DMS153 treated with DMSO at 0.1 percent for 48 hours (cell line): ENCODE data around the gene COL18A1.
A peak's percentile ranks its signal among the peaks of the same experiment; 100 is the strongest.
"Not testable (repeated sequence)": the region's sequence is repeated elsewhere in the genome, so short reads cannot be mapped to it uniquely, and the experiment has no call there.

Experiments
- DNase-seq: peaks from one replicate; lab custom pipeline; 2025; ENCODE audit not compliant: unreplicated experiment; lab: John Stamatoyannopoulos, UW

Gene COL18A1

GRCh38 chr21:45555557-45556301 lies 150.8 kb downstream of the COL18A1 start:
- peak; percentile 22 for DNase-seq

- DNase-seq = no peak
Measured at GRCh38 chr21:45556302-45556644, 151.3 kb downstream of the COL18A1 start.

GRCh38 chr21:45556645-45557615 lies 152.0 kb downstream of the COL18A1 start:
- no peak for DNase-seq

- DNase-seq = no peak
Measured at GRCh38 chr21:45557616-45558043, 152.7 kb downstream of the COL18A1 start.

GRCh38 chr21:45558044-45558721 lies 153.2 kb downstream of the COL18A1 start:
- DNase-seq = no peak

GRCh38 chr21:45559216-45560105 lies 154.5 kb downstream of the COL18A1 start:
- no peak for DNase-seq

- no peak for DNase-seq
Measured at GRCh38 chr21:45560106-45561021, 155.4 kb downstream of the COL18A1 start.

GRCh38 chr21:45561241-45561640 lies 156.3 kb downstream of the COL18A1 start:
- DNase-seq = not testable (repeated sequence)

- no peak for DNase-seq
Measured at GRCh38 chr21:45562402-45562801, 157.4 kb downstream of the COL18A1 start.

- DNase-seq = no peak
Measured at GRCh38 chr21:45562965-45563364, 158.0 kb downstream of the COL18A1 start.
